Central memory CD8-positive, alpha-beta T cell (primary cell): Measurements from ENCODE around the gene TENM3.

ENCODE experiments used
- ATAC-seq: fragments of 150-1000 bp; cut with Tn5 transposase; replicated peaks from 2 replicates; pipeline ENCODE4 v1.10.0; 2022; ENCODE audit warnings: mild to moderate bottlenecking, moderate FRiP score, moderate number of reproducible peaks; ENCODE audit not compliant: poor library complexity, severe bottlenecking; ENCODE audit errors: extremely low read depth
- DNase-seq, 2 donors: peaks; one replicate each; pipeline ENCODE4 v3.0.0; 2021; ENCODE audit warnings: low spot score in 2 of 2
- H3K27ac Mint-ChIP-seq: one replicate; pipeline ENCODE4 v1.8.0; 2022; ENCODE audit warnings: low read depth, mild to moderate bottlenecking, moderate library complexity, mixed read lengths
- H3K27me3 Mint-ChIP-seq: one replicate; pipeline ENCODE4 v1.8.0; 2022; ENCODE audit warnings: mixed read lengths
- H3K36me3 Mint-ChIP-seq: one replicate; pipeline ENCODE4 v1.8.0; 2022; ENCODE audit warnings: mild to moderate bottlenecking, moderate library complexity, mixed read lengths; ENCODE audit not compliant: insufficient read depth
- H3K4me1 Mint-ChIP-seq: one replicate; pipeline ENCODE4 v1.8.0; 2022; ENCODE audit warnings: mixed read lengths
- H3K4me3 Mint-ChIP-seq: one replicate; pipeline ENCODE4 v1.8.0; 2022; ENCODE audit warnings: mild to moderate bottlenecking, moderate library complexity, mixed read lengths
- H3K9me3 Mint-ChIP-seq: one replicate; pipeline ENCODE4 v1.8.0; 2022; ENCODE audit warnings: mixed read lengths

TENM3 gene

DNA sequence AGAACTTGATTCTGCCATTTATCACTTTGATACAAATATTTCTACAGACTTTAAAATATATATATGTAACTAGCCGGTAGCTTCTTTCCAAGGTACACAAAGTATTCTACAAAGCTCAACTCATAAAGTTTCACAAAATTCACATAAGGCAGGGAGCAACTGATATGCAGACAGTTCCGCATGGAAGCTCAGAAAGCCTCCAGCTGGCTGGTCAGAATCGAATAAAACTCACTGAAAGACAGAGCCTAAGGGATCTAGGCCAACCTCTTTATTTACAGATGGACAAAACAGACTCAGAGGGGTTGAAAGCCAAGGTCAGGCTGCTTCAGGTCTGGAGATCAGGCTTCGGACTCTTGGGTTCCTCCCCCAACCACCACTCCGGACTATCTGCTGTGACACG lies 543.8 kb downstream of the TENM3 start:
- Mint-ChIP-seq H3K27me3 (peaks cover 22% of the 10 kb centered on the region), H3K4me3 (no peak overlapping the region), H3K36me3 (no peaks in the 10 kb centered on the region), H3K27ac (no peak overlapping the region), H3K4me1 (no peaks in the 10 kb centered on the region), H3K9me3 (no peaks in the 10 kb centered on the region)
- no peak for ATAC-seq
- DNase-seq, result no peak

DNA sequence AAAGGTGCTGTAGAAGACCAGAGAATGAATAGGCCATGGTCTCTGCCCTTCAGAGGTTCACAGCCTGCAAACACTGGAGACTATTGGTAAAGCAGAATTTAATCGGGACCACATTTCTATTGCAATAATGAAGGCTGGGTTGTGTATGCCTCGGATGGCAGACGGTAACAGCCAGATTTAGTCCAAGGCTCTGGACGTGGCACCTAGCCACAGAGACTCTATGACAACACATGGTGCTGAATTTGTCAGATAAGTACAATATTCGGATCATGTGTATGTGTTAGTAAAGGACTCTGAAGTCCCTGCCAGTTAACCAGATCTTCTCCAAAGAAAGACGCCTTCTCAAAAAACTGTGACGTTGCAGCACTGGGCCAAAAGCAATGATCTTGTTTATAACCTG lies 545.0 kb downstream of the TENM3 start:
- H3K4me1 Mint-ChIP-seq, result no peaks in the 10 kb centered on the region
- no peaks in the 10 kb centered on the region for H3K9me3 Mint-ChIP-seq
- H3K4me3 Mint-ChIP-seq, result no peak overlapping the region
- ATAC-seq (no peak), DNase-seq (no peak)
- H3K36me3 Mint-ChIP-seq, result no peaks in the 10 kb centered on the region
- peaks cover 22% of the 10 kb centered on the region for H3K27me3 Mint-ChIP-seq
- H3K27ac Mint-ChIP-seq, result no peak overlapping the region

DNA sequence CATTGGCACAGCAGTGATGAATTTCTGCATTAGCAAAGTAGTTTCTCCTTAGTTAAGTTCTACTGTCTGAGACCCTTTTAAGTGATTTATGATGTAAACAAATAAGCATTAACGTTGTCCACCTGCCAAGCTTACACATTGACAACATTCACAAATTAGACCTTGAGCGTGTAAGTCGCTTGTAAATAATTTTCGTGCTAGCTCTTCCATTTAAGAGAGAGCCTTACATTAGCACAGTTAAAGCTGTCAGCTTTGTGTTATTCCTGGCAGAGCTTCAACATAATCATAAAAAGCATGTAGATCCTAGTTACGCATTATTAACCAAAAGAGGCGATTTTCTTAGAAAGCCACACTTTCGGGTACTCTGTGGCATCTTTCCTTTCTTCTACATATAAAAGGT lies 546.3 kb downstream of the TENM3 start:
- Mint-ChIP-seq H3K27me3 (peaks cover 29% of the 10 kb centered on the region), H3K36me3 (no peaks in the 10 kb centered on the region), H3K9me3 (no peaks in the 10 kb centered on the region), H3K4me1 (no peaks in the 10 kb centered on the region), H3K4me3 (no peak overlapping the region), H3K27ac (no peak overlapping the region)
- ATAC-seq, result no peak
- DNase-seq, result no peak

DNA sequence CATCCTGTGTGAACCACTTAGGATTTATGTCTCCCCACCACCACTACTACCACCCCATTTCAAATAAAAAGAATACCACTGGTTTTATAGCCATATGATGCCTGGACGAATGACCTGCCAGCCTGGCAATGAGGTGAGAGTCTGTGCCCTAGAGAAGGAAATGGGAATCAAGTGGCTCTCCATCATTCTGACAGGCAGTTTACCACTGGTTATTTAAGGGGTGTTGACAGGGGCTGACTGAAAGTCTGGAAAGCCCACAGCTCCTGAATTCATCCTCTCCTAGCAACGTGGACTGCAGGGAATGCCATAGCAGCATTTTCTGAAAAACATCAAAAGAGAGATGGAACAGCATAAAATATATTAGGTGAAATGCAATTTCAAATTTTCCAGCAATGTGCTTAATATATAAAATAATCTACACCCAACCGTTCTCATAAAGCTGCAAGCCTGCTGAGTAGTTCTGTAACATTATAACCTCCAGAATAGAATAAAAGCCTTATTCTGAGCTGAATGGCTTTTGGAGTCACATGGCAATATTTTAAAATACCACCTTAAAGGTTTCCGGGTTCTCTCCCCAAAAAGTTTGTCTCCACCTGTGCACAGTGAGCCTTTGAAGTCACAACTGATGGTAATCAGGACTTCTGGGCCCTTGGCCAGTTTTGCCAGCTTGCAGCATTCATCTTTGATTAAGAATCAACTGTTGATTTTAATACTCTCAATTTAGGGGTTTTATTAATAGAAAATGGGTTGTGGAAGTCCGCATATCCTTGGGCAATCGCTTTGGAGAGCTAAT lies 552.4 kb downstream of the TENM3 start:
- no peaks in the 10 kb centered on the region for H3K36me3 Mint-ChIP-seq

DNA sequence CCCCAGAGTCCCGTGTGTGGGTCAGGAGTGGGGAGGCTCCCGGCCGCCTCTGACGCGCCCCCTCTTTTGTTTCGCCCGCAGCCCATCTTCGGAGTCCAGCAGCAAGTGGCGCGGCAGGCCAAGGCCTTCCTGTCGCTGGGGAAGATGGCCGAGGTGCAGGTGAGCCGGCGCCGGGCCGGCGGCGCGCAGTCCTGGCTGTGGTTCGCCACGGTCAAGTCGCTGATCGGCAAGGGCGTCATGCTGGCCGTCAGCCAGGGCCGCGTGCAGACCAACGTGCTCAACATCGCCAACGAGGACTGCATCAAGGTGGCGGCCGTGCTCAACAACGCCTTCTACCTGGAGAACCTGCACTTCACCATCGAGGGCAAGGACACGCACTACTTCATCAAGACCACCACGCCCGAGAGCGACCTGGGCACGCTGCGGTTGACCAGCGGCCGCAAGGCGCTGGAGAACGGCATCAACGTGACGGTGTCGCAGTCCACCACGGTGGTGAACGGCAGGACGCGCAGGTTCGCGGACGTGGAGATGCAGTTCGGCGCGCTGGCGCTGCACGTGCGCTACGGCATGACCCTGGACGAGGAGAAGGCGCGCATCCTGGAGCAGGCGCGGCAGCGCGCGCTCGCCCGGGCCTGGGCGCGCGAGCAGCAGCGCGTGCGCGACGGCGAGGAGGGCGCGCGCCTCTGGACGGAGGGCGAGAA lies 556.5 kb downstream of the TENM3 start:
- H3K36me3 Mint-ChIP-seq, result no peaks in the 10 kb centered on the region
- no peak for DNase-seq
- H3K4me3 Mint-ChIP-seq, result no peak overlapping the region
- H3K9me3 Mint-ChIP-seq, result no peaks in the 10 kb centered on the region
- H3K27me3 Mint-ChIP-seq, result peaks cover 11% of the 10 kb centered on the region
- ATAC-seq, result no peak
- H3K27ac Mint-ChIP-seq, result no peak overlapping the region
- H3K4me1 Mint-ChIP-seq, result no peaks in the 10 kb centered on the region

More for the DNA sequence above, 552.4 kb downstream of the TENM3 start:
- DNase-seq, result no peak
- Mint-ChIP-seq H3K4me1 (no peaks in the 10 kb centered on the region), H3K9me3 (no peaks in the 10 kb centered on the region), H3K4me3 (no peak overlapping the region), H3K27ac (no peak overlapping the region), H3K27me3 (peaks cover 23% of the 10 kb centered on the region)
- ATAC-seq, result no peak

DNA sequence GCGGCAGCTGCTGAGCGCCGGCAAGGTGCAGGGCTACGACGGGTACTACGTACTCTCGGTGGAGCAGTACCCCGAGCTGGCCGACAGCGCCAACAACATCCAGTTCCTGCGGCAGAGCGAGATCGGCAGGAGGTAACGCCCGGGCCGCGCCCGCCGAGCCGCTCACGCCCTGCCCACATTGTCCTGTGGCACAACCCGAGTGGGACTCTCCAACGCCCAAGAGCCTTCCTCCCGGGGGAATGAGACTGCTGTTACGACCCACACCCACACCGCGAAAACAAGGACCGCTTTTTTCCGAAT lies 557.0 kb downstream of the TENM3 start:
- H3K27ac Mint-ChIP-seq, result no peak overlapping the region
- no peak for DNase-seq
- H3K4me1 Mint-ChIP-seq, result no peaks in the 10 kb centered on the region
- H3K9me3 Mint-ChIP-seq, result no peaks in the 10 kb centered on the region
- no peaks in the 10 kb centered on the region for H3K36me3 Mint-ChIP-seq
- H3K4me3 Mint-ChIP-seq, result no peak overlapping the region
- ATAC-seq, result no peak
- H3K27me3 Mint-ChIP-seq, result peaks cover 6% of the 10 kb centered on the region

DNA sequence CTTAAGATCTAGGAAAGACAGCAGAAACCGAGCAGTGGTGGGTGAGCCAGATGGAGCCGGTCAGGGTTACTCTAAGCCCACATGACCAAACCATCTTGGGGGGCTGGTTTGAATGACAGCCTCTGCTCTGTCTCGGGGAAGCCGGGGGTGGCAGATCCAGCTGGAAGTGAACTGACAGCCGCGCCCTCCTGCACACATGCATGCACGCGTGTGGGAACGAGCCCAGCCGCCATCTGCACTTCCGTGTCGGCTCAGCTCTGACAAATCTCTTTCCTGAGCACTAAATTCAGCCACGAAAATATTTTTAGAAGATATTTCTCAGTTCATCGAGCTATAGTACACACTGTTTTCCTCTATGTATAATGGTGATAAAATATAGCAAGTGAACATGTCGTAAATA lies 558.4 kb downstream of the TENM3 start:
- DNase-seq (no peak), ATAC-seq (no peak)
- no peaks in the 10 kb centered on the region for H3K36me3 Mint-ChIP-seq
- H3K4me3 Mint-ChIP-seq, result no peak overlapping the region
- H3K9me3 Mint-ChIP-seq, result no peaks in the 10 kb centered on the region
- no peaks in the 10 kb centered on the region for H3K27me3 Mint-ChIP-seq
- H3K4me1 Mint-ChIP-seq, result no peaks in the 10 kb centered on the region
- no peak overlapping the region for H3K27ac Mint-ChIP-seq

DNA sequence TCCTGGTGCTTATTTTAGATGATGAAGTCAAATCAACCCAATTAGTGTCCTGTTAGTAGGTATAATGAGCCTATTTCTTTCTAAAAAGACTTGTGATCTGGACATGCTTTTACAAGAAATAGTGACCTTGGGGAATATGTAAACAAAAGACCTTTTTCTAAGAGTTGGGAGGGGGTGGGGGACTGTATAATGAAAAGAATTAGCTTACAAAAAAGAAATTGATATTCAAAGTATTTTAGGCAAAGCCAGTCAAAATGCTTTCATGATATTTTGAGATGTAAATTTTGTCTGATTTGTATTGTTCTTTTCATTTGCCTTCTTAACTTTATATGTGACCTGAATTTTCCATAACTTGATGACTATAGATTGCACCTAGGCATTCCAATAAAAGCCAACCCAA lies 559.4 kb downstream of the TENM3 start:
- Mint-ChIP-seq H3K27ac (no peak overlapping the region), H3K4me3 (no peak overlapping the region), H3K4me1 (no peaks in the 10 kb centered on the region), H3K36me3 (no peaks in the 10 kb centered on the region), H3K9me3 (no peaks in the 10 kb centered on the region), H3K27me3 (no peaks in the 10 kb centered on the region)
- no peak for ATAC-seq
- DNase-seq, result no peak

DNA sequence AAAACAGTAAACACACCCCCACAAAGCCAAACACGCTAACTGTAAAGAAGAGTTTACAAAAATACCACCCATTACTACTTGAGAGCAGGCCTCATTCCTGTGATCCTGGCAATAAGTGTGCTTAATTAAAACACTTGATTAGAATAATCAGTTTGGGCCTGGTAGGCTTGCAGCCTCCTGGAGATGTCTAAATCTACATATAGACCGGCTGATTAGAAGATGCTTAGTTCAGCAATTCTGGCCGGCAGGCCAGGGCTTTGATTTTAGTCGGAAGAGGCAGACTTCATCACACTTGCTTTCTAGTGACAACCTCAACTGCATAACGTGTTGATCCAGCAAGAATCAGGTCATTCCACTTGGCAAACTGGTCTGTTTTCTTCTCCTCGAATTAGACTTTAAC lies 560.0 kb downstream of the TENM3 start:
- Mint-ChIP-seq H3K9me3 (no peaks in the 10 kb centered on the region), H3K27ac (no peak overlapping the region), H3K4me3 (no peak overlapping the region), H3K4me1 (no peaks in the 10 kb centered on the region), H3K36me3 (no peaks in the 10 kb centered on the region), H3K27me3 (no peaks in the 10 kb centered on the region)
- ATAC-seq (no peak), DNase-seq (no peak)

DNA sequence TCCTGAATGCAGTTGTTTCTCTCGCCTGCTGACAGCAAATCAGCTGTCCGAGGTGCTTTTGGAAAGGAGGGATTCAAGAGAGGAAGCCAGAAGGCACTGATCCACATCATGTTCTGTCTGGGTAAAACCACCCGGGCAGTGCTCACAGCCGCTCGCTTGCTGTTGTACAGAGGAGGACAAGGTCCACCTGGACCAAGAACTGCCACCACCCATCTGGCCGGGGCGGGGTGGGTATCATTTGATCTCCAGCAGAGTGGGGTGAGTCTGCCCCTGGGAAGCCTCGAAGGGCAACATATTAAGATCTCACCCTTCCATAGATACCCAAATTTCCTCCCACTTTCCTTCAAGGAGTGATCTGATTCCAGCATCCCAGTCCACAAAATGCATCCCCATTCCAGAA lies 560.9 kb downstream of the TENM3 start:
- peaks cover 7% of the 10 kb centered on the region for H3K36me3 Mint-ChIP-seq
- no peaks in the 10 kb centered on the region for H3K4me1 Mint-ChIP-seq
- ATAC-seq (no peak), DNase-seq (no peak)
- no peak overlapping the region for H3K4me3 Mint-ChIP-seq
- H3K9me3 Mint-ChIP-seq, result no peaks in the 10 kb centered on the region
- no peaks in the 10 kb centered on the region for H3K27me3 Mint-ChIP-seq
- no peak overlapping the region for H3K27ac Mint-ChIP-seq

DNA sequence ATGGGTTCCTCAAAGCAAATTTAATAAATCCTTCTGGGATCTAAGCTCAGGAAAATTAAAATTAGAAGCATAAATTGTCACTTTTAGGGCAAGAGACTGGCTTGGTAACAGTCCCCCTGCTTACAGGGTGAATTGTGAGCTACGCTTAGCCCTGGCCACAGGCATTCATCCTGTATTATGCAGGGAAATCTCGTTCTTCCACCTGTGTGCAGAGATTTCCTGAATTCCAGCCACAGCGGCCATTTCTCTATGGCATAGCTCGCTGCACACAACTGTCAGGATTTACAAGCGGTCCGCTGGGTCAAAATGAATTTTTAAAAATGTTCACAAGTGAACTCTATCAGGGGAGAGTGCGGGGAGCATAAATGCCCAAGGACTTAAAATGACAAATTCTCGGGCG lies 562.1 kb downstream of the TENM3 start:
- no peak for DNase-seq
- Mint-ChIP-seq H3K36me3 (peaks cover 8% of the 10 kb centered on the region), H3K4me3 (no peak overlapping the region), H3K27ac (no peak overlapping the region), H3K4me1 (no peaks in the 10 kb centered on the region), H3K27me3 (no peaks in the 10 kb centered on the region), H3K9me3 (no peaks in the 10 kb centered on the region)
- no peak for ATAC-seq

DNA sequence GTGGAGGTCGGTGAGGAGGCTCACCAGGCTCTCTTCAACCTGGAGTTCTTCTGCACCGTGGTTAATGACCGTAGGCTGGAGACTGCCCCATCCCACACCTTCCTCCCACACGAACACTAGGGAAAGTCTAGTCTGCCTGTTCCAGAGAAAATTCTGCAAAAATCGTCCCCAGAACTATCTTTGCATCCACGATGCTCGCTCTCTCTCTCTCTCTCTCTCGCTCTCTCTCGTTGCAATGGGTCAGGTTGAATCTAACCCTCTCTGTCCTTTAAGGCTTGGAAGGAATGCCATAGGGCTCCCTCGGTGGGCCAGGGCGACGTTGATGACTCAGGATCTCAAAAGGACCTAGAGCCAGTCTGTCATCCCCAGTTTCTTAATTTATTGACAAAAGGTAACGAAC lies 562.5 kb downstream of the TENM3 start:
- Mint-ChIP-seq H3K27me3 (no peaks in the 10 kb centered on the region), H3K4me3 (no peak overlapping the region), H3K36me3 (peaks cover 8% of the 10 kb centered on the region), H3K27ac (no peak overlapping the region), H3K4me1 (no peaks in the 10 kb centered on the region), H3K9me3 (no peaks in the 10 kb centered on the region)
- ATAC-seq (no peak), DNase-seq (no peak)
